GM23248 (cell line): Measurements from ENCODE around the gene IBA57. TPM values are rescaled to one million over a fixed set of nuclear protein-coding genes. Genes with fewer than 3 reads are reported as not detected.
A peak's percentile ranks its signal among the peaks of the same experiment; 100 is the strongest.

Experiments used
- DNase-seq: peaks from one replicate; pipeline ENCODE4 v3.0.0-alpha.2; 2015
- H2AFZ ChIP-seq: fragments of 200-600 bp; sonication (generic); 2 replicates; pipeline ENCODE4 v1.6.1; 2016; ENCODE audit warnings: antibody characterized with exemption
- H3F3A ChIP-seq: fragments of 200-600 bp; sonication (generic); 2 replicates; pipeline ENCODE4 v1.6.1; 2016; ENCODE audit warnings: mild to moderate bottlenecking, antibody characterized with exemption, mixed run types; ENCODE audit not compliant: insufficient read depth
- H3K27ac ChIP-seq: fragments of 200-600 bp; sonication (generic); 2 replicates; pipeline ENCODE4 v1.5.1; 2016; ENCODE audit warnings: mild to moderate bottlenecking
- H3K27me3 ChIP-seq: fragments of 200-600 bp; sonication (generic); replicated peaks from 2 replicates; pipeline ENCODE4 v1.6.1; 2016; ENCODE audit warnings: mild to moderate bottlenecking; ENCODE audit not compliant: insufficient read depth
- H3K36me3 ChIP-seq: fragments of 200-600 bp; sonication (generic); 2 replicates; pipeline ENCODE4 v1.6.1; 2016; ENCODE audit warnings: low read depth, mild to moderate bottlenecking
- H3K4me1 ChIP-seq: fragments of 200-600 bp; sonication (generic); 2 replicates; pipeline ENCODE4 v1.6.1; 2016; ENCODE audit warnings: mild to moderate bottlenecking; ENCODE audit not compliant: insufficient read depth
- H3K4me2 ChIP-seq: fragments of 200-600 bp; sonication (generic); one replicate; pipeline ENCODE4 v1.6.1; 2016; ENCODE audit warnings: mild to moderate bottlenecking; ENCODE audit not compliant: unreplicated experiment
- H3K4me3 ChIP-seq: fragments of 200-600 bp; sonication (generic); 2 replicates; pipeline ENCODE4 v1.5.1; 2016; ENCODE audit warnings: mild to moderate bottlenecking
- H3K79me2 ChIP-seq: fragments of 200-600 bp; sonication (generic); 2 replicates; pipeline ENCODE4 v1.6.1; 2016; ENCODE audit warnings: mild to moderate bottlenecking; ENCODE audit not compliant: insufficient read depth
- H3K9ac ChIP-seq: fragments of 200-600 bp; sonication (generic); 2 replicates; pipeline ENCODE4 v1.6.1; 2016; ENCODE audit warnings: mild to moderate bottlenecking
- H3K9me2 ChIP-seq: fragments of 200-600 bp; sonication (generic); 2 replicates; pipeline ENCODE4 v1.6.1; 2016; ENCODE audit warnings: mixed run types, mild to moderate bottlenecking, moderate library complexity; ENCODE audit not compliant: insufficient read depth
- H3K9me3 ChIP-seq: fragments of 200-600 bp; sonication (generic); one replicate; pipeline ENCODE4 v1.6.1; 2017; ENCODE audit warnings: low read depth
- H4K20me1 ChIP-seq: fragments of 200-600 bp; sonication (generic); 2 replicates; pipeline ENCODE4 v1.6.0; 2016; ENCODE audit not compliant: insufficient read depth
- EZH2 ChIP-seq: fragments of 200-600 bp; sonication (generic); IDR thresholded peaks from 2 replicates; pipeline ENCODE4 v1.6.1; 2018; ENCODE audit warnings: antibody characterized with exemption, mild to moderate bottlenecking; ENCODE audit not compliant: insufficient read depth, poor library complexity, severe bottlenecking
- EZH2phosphoT487 ChIP-seq: fragments of 200-600 bp; sonication (generic); IDR thresholded peaks from 2 replicates; pipeline ENCODE4 v1.6.1; 2018; ENCODE audit warnings: antibody characterized with exemption, moderate library complexity, mild to moderate bottlenecking, low read depth; ENCODE audit not compliant: insufficient read depth
- WGBS, 2 experiments: methylation state at CpG; one replicate each; pipeline ENCODE4 v1.1.6; 2015 to 2017; ENCODE audit warnings: low lambda C conversion rate in 2 of 2, low coverage in 1 of 2; ENCODE audit errors: missing lambda C conversion rate in 2 of 2; 5-methylcytosine and 5-hydroxymethylcytosine counted together
- in situ Hi-C: fragments of 300-500 bp; cut with MboI; formaldehyde crosslinking; loops from 2 replicates; pipeline ENCODE4 v1.15.0; 2020
- polyA plus RNA-seq: library from polyadenylated mRNA; unstranded; fragments of >200 nt; fragmentation: Nextera tagmentation; extraction: Ambion mirVana; gene quantifications from 2 replicates; pipeline ENCODE4 v1.2.1, GENCODE V29; 2016
- total RNA-seq: library from RNA; depleted of rRNA; stranded (reverse); fragments of >200 nt; shearing (Covaris generic); gene quantifications from 2 replicates; pipeline ENCODE4 v1.2.3, GENCODE V29; 2014; rRNA removed

The IBA57 gene
- total RNA-seq (2.9 and 6.2 TPM in 2 replicates), polyA plus RNA-seq (2.0 and 3.3 TPM in 2 replicates)

- in situ Hi-C loops, result no loop called here
Measured at GRCh38 chr1:228165372-228166169, at the start of gene IBA57. Gene IBA57, plus strand, starts transcription at chr1:228165804. Its CDS starts 13 bp downstream, at chr1:228165817.

DNA sequence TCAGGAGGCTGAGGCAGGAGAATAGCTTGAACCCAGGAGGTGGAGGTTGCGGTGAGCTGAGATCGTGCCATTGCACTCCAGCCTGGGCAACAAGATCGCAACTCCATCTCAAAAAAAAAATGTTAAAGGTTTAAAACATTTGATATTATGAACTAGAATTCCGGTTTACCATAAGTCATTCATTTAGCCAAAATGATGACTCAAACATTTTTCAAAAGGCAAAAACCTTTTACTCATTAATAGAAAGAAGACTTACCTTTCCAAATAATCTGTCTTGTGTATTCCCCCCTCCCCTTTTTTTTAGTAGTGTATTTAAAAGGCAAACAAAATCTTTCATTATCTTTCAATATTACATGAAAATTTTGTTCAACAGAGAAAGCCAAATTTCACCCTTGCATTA is 48.3 kb upstream of the IBA57 start:
- TF ChIP-seq EZH2phosphoT487 (no peak), EZH2 (no peak)
- H3K36me3 ChIP-seq, result no peaks in the 10 kb centered on the region
- no peaks in the 10 kb centered on the region for H3K27me3 ChIP-seq
- DNase-seq, result no peak
- H3K4me2 ChIP-seq, result no peak overlapping the region
- 91 to 96% methylated on average over 4 of the region's 4 CpGs for WGBS, 2 experiments
- no peak overlapping the region for H2AFZ ChIP-seq
- in situ Hi-C loops, result no loop called here
- H3K4me3 ChIP-seq, result no peak overlapping the region
- H3F3A ChIP-seq, result 0 out of 2 replicates have a peak, but pooled peaks cover 6% of the 10 kb centered on the region
- no peaks in the 10 kb centered on the region for H3K9me2 ChIP-seq
- no peak overlapping the region for H3K9ac ChIP-seq
- no peaks in the 10 kb centered on the region for H3K79me2 ChIP-seq
- H3K27ac ChIP-seq, result no peak overlapping the region
- H3K9me3 ChIP-seq, result no peaks in the 10 kb centered on the region
- H3K4me1 ChIP-seq, result no peaks in the 10 kb centered on the region; the same call in 1 of the 2 replicates
- no peaks in the 10 kb centered on the region for H4K20me1 ChIP-seq

More at GRCh38 chr1:228165372-228166169, at the start of gene IBA57:
- Histone ChIP-seq H2AFZ (peak within 1 kb of the TSS; percentile 80), H3K4me1 (peaks cover 29% of the 10 kb centered on the region), H3K36me3 (no peaks in the 10 kb centered on the region), H3K27ac (peak within 1 kb of the TSS; percentile 96), H3K79me2 (peaks cover 36% of the 10 kb centered on the region), H3K27me3 (no peaks in the 10 kb centered on the region), H4K20me1 (no peaks in the 10 kb centered on the region), H3K9me3 (no peaks in the 10 kb centered on the region), H3K9ac (peak within 1 kb of the TSS; percentile 95), H3K9me2 (no peaks in the 10 kb centered on the region), H3K4me3 (peak within 1 kb of the TSS; percentile 81), H3K4me2 (peak within 1 kb of the TSS; percentile 91), H3F3A (no peaks in the 10 kb centered on the region)
- no peak for TF ChIP-seq EZH2
- TF ChIP-seq EZH2phosphoT487, result no peak
- WGBS, 2 experiments, result 1% methylated on average over 41 to 63 of the region's 93 CpGs
- DNase-seq, result peak; percentile 100

DNA sequence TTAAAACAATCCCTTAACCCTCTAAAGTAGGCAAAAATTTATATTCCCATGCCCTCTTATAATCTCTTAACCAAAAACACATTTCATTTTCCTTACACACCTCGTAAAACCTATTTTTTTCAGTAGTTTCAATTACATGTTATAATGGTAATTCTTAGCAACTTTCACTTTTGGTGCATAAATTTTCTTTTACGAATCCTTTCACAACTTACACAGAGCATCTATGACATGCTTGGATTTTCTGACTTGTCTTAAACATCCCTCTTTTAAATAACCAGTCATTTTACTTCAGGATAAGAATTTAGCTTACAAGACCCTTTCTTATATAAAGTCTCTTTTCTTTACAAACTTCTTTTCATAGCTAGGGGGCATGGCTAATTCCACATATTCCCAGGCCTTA is 47.6 kb upstream of the IBA57 start:
- no peak overlapping the region for H3K4me3 ChIP-seq
- no peaks in the 10 kb centered on the region; the same call in 1 of the 2 replicates for H3K4me1 ChIP-seq
- no peak overlapping the region for H3K9ac ChIP-seq
- H4K20me1 ChIP-seq, result no peaks in the 10 kb centered on the region
- WGBS, 2 experiments, result 48 to 59% methylated on average over 2 of the region's 2 CpGs
- H3K9me2 ChIP-seq, result no peaks in the 10 kb centered on the region
- in situ Hi-C loops, result no loop called here
- H2AFZ ChIP-seq, result no peak overlapping the region
- 0 out of 2 replicates have a peak, but pooled peaks cover 6% of the 10 kb centered on the region for H3F3A ChIP-seq
- no peak overlapping the region for H3K27ac ChIP-seq
- TF ChIP-seq EZH2 (no peak), EZH2phosphoT487 (no peak)
- H3K9me3 ChIP-seq, result no peaks in the 10 kb centered on the region
- no peak overlapping the region for H3K4me2 ChIP-seq
- no peaks in the 10 kb centered on the region for H3K36me3 ChIP-seq
- DNase-seq, result no peak
- no peaks in the 10 kb centered on the region for H3K27me3 ChIP-seq
- H3K79me2 ChIP-seq, result no peaks in the 10 kb centered on the region

DNA sequence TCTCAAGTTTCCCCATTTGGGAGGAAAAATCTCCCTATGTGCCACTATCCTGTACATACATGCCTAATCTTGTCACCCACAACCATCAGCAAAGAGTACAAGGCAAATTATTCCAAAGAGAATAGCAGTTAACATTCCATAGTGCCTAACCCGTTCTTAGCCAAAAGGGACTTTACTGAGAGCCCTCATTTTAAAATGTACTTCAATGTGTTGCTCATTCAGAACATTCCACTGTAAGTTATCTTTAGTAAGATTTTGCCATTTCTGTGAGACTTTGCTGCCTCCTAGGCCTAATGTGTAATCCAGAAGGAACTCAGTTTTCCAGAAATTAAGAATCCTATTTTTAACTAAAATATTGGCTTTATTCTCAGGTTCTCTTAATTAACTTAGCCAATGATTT is 45.3 kb upstream of the IBA57 start:
- TF ChIP-seq EZH2 (no peak), EZH2phosphoT487 (no peak)
- no peak overlapping the region for H3K4me2 ChIP-seq
- no peaks in the 10 kb centered on the region; the same call in 1 of the 2 replicates for H3K27me3 ChIP-seq
- H3K9ac ChIP-seq, result no peak overlapping the region
- no peaks in the 10 kb centered on the region for H3K9me2 ChIP-seq
- H3K36me3 ChIP-seq, result no peaks in the 10 kb centered on the region
- 65 to 80% methylated on average over 1 of the region's 1 CpG for WGBS, 2 experiments
- in situ Hi-C loops, result no loop called here
- H2AFZ ChIP-seq, result no peak overlapping the region
- H3K79me2 ChIP-seq, result no peaks in the 10 kb centered on the region
- peak; percentile 42 for DNase-seq
- no peak overlapping the region for H3K4me3 ChIP-seq
- H3K27ac ChIP-seq, result peak overlapping the region; percentile 45
- H3K9me3 ChIP-seq, result no peaks in the 10 kb centered on the region
- no peaks in the 10 kb centered on the region for H4K20me1 ChIP-seq
- H3K4me1 ChIP-seq, result no peaks in the 10 kb centered on the region; the same call in 1 of the 2 replicates
- 0 out of 2 replicates have a peak, but pooled peaks cover 6% of the 10 kb centered on the region for H3F3A ChIP-seq
